DND-41 (cell line): Measurements from ENCODE around the gene GHDC.

Experiments
- EZH2 ChIP-seq: IDR thresholded peaks from 3 replicates; pipeline ENCODE4 v1.6.1; 2012; ENCODE audit warnings: borderline replicate concordance, low read depth, mild to moderate bottlenecking, moderate library complexity, low read length, inconsistent platforms; ENCODE audit not compliant: severe bottlenecking
- TF ChIP-seq, protein P1 (sequence below): IDR thresholded peaks from 2 replicates; pipeline ENCODE4 v1.5.1; 2012; ENCODE audit warnings: borderline replicate concordance, low read length, moderate library complexity, mild to moderate bottlenecking; ENCODE audit not compliant: poor library complexity, severe bottlenecking; ENCODE audit errors: extremely low read depth

DNA sequence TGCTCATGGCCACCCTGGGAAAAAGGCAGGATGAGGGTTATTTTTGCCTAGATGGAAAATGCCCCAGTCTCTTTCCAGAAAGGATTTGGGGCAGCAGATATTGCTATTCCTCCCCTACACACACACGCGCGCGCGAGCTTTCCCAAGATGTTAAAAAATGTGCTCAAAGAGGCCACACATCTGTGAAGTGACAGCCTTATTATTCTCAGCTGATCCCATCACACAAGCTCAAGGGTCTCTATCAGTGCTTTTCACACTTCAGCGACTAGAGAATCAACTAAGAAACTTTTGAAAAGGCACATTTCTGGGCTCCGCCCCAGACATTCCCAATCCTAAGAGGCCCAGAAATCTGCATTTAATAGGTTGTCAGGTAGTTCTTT, 33.8 kb downstream of the GHDC start:
- TF ChIP-seq, protein P1, sequence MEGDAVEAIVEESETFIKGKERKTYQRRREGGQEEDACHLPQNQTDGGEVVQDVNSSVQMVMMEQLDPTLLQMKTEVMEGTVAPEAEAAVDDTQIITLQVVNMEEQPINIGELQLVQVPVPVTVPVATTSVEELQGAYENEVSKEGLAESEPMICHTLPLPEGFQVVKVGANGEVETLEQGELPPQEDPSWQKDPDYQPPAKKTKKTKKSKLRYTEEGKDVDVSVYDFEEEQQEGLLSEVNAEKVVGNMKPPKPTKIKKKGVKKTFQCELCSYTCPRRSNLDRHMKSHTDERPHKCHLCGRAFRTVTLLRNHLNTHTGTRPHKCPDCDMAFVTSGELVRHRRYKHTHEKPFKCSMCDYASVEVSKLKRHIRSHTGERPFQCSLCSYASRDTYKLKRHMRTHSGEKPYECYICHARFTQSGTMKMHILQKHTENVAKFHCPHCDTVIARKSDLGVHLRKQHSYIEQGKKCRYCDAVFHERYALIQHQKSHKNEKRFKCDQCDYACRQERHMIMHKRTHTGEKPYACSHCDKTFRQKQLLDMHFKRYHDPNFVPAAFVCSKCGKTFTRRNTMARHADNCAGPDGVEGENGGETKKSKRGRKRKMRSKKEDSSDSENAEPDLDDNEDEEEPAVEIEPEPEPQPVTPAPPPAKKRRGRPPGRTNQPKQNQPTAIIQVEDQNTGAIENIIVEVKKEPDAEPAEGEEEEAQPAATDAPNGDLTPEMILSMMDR = no peak
- no peak for TF ChIP-seq EZH2
